ENCODE data around the gene ULK4.
"Not testable (repeated sequence)": the region's sequence is repeated elsewhere in the genome, so short reads cannot be mapped to it uniquely, and the experiment has no call there.

Gene ULK4

GRCh38 chr3:41960826-41961750 lies 815 bp downstream of the ULK4 start:
- DNase-seq (ENCODE audit: low read depth, low spot score) = peak; percentile 40

GRCh38 chr3:41956574-41956973 lies 5.3 kb downstream of the ULK4 start:
- no peak for DNase-seq (ENCODE audit: low read depth, low spot score)

- no peak for DNase-seq (ENCODE audit: low read depth, low spot score)
Measured at GRCh38 chr3:41955192-41955591, 6.7 kb downstream of the ULK4 start.

GRCh38 chr3:41943311-41943843 lies 18.5 kb downstream of the ULK4 start:
- no peak for DNase-seq (ENCODE audit: low read depth, low spot score)

- DNase-seq (ENCODE audit: low read depth, low spot score) = no peak
Measured at GRCh38 chr3:41940393-41940792, 21.5 kb downstream of the ULK4 start.

- DNase-seq (ENCODE audit: low read depth, low spot score) = no peak
Measured at GRCh38 chr3:41936384-41936783, 25.5 kb downstream of the ULK4 start.

- no peak for DNase-seq (ENCODE audit: low read depth, low spot score)
Measured at GRCh38 chr3:41933154-41933676, 28.7 kb downstream of the ULK4 start.

GRCh38 chr3:41932464-41932863 lies 29.4 kb downstream of the ULK4 start:
- DNase-seq (ENCODE audit: low read depth, low spot score) = no peak

GRCh38 chr3:41920406-41920965 lies 41.4 kb downstream of the ULK4 start:
- DNase-seq (ENCODE audit: low read depth, low spot score) = no peak

GRCh38 chr3:41915353-41915752 lies 46.5 kb downstream of the ULK4 start:
- no peak for DNase-seq (ENCODE audit: low read depth, low spot score)

GRCh38 chr3:41912280-41912679 lies 49.6 kb downstream of the ULK4 start:
- DNase-seq (ENCODE audit: low read depth, low spot score) = no peak

GRCh38 chr3:41907330-41908073 lies 54.4 kb downstream of the ULK4 start:
- DNase-seq (ENCODE audit: low read depth, low spot score) = no peak

- DNase-seq (ENCODE audit: low read depth, low spot score) = peak; percentile 3
Measured at GRCh38 chr3:41900265-41900664, 61.6 kb downstream of the ULK4 start.

GRCh38 chr3:41898631-41899030 lies 63.3 kb downstream of the ULK4 start:
- DNase-seq (ENCODE audit: low read depth, low spot score) = no peak

- no peak for DNase-seq (ENCODE audit: low read depth, low spot score)
Measured at GRCh38 chr3:41893977-41894376, 67.9 kb downstream of the ULK4 start.

GRCh38 chr3:41888368-41889076 lies 73.4 kb downstream of the ULK4 start:
- peak; percentile 64 for DNase-seq (ENCODE audit: low read depth, low spot score)

GRCh38 chr3:41882956-41883355 lies 78.9 kb downstream of the ULK4 start:
- no peak for DNase-seq (ENCODE audit: low read depth, low spot score)

- DNase-seq (ENCODE audit: low read depth, low spot score) = no peak
Measured at GRCh38 chr3:41881233-41881821, 80.6 kb downstream of the ULK4 start.

- DNase-seq (ENCODE audit: low read depth, low spot score) = no peak
Measured at GRCh38 chr3:41880387-41880786, 81.5 kb downstream of the ULK4 start.

GRCh38 chr3:41877741-41878140 lies 84.2 kb downstream of the ULK4 start:
- not testable (repeated sequence) for DNase-seq (ENCODE audit: low read depth, low spot score)

GRCh38 chr3:41874022-41874421 lies 87.9 kb downstream of the ULK4 start:
- DNase-seq (ENCODE audit: low read depth, low spot score) = no peak
